Stimulated activated naive CD4-positive, alpha-beta T cell treated with Interleukin-2 at 50 U/mL for 16 hours (primary cell): ENCODE results near the gene MBP.
"Not testable (repeated sequence)": the region's sequence is repeated elsewhere in the genome, so short reads cannot be mapped to it uniquely, and the experiment has no call there.

Experiments used
- DNase-seq: peaks from one replicate; lab custom pipeline; 2025; lab: John Stamatoyannopoulos, UW

Gene MBP

GRCh38 chr18:76970770-76971559 lies 161.6 kb downstream of the MBP start:
- no peak for DNase-seq

DNA sequence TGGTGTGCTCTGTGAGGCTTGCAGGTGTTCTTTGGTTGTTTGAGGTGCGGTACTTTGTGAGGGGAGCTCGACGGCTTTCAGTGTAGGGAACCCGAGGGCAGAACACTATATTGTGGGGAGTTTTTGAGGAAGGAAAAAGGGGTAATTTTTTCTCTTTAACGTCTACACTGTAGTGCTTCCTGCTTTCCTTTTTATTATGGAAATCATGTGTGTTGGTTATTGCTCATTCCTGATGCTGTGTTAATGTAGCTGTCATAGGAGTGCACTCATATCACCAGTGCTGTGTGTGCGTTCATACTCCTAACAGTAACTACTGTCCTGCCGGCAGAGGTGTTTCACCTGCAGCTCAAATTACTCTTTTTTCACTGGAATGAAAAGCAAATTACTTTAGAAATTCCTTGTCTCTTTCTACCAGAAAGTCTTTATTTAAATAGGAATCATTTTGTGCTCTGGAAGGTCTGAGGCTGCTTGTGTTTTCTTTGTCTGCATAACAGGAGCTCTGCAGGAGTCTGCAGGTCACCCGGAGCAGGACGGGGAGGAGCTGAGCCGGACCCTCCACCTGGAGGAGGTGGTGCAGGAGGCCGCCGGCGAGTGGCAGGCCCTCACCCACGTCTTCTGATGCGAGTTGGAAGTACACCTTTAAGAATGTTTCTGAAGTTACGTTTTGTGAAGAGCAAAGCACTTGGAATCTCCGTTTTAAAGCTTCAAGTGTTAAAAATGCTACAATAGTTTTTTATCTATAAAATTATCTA lies 164.7 kb downstream of the MBP start:
- no peak for DNase-seq

- not testable (repeated sequence) for DNase-seq
Measured at GRCh38 chr18:76967299-76967698, 165.3 kb downstream of the MBP start.

DNA sequence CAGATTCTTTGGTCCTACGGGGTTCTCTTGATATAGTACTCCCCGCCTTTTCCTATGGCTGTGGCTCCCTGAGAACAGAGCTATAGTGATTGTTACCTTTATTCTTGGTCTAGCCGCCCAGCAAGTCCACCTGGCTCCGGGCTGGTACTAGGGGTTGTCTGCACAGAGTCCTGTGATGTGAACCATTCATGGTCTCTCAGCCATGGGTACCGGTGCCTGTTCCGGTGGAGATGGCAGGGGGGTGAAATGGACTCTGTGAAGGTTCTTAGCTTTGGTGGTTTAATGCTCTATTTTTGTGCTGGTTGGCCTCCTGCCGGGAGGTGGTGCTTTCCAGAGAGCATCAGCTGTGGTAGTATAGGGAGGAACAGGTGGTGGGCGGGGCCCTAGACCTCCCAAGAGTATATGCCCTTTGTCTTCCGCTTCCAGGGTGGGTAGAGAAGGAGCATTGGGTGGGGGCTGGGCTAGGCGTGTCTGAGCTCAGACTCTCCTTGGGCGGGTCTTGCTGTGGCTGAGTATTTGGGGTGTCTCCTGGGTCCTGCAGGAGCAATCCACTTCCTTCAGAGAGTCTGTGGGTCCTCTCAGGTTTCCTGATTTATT lies 166.9 kb downstream of the MBP start:
- not testable (repeated sequence) for DNase-seq

- no peak for DNase-seq
Measured at GRCh38 chr18:76963936-76964335, 168.6 kb downstream of the MBP start.

DNA sequence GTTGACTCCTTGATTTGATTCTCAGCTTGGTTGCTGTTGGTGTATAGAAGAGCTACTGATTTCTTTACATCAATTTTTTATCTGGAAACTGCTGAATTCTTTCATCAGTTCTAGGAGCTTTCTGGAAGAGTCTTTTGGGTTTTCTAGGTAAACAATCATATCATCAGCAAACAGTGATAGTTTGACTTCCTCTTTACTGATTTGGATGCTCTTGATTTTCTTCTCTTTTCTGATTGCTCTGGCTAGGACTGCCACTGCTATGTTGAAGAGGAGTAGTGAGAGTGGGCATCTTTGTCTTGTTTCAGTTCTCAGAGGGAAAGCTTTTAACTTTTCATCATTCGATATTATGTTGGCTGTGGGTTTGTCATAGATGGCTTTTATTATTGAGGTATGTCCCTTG lies 169.7 kb downstream of the MBP start:
- no peak for DNase-seq

- DNase-seq = no peak
Measured at GRCh38 chr18:76960528-76961035, 172.0 kb downstream of the MBP start.

DNA sequence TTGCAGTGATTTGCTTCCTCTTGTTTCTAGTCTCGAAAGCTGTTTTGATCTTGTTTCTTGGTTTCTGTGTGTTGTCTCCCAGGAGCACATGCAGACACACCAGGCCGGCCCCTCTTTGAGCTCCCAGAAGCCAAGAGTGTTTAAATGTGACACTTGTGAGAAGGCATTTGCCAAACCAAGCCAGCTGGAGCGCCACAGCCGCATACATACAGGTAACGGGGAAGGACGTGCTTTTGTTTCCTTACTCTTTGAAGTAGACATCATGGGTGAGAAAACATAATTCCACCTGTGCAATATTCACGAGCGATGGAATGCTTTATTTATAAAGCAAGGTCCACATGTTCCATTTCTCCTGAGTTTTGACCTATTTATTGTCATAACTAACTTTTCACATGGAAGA lies 173.0 kb downstream of the MBP start:
- no peak for DNase-seq

DNA sequence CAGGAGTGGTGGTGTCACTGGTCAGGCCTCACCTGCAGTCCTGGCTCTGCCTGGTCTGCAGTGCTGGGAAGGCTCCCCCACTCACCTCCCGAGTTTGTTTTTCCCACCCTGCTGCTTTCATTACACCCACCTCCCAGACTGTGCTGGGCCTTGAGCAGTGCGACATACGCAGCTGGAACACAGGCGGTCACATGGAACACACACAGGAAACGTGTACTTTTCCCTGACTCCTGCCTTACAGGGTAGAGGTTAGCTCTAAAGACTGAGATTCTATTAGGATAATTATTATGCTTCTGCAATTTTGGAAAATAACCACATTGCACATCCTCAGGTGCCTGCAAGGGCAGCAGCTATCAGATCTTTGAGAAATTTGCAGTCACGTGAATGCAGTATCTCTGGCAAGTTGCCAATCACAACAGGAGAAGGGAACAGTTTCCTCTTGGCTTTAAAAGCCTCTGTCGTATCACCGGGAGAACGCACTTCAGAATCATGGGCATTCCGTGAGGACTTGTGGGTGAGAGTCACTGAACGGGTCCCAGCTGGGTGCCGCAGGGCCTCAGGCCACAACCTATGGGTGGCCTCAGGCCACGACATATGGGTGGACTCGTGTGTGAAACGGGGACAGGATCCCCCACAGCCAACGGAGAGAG lies 173.8 kb downstream of the MBP start:
- DNase-seq = no peak

DNA sequence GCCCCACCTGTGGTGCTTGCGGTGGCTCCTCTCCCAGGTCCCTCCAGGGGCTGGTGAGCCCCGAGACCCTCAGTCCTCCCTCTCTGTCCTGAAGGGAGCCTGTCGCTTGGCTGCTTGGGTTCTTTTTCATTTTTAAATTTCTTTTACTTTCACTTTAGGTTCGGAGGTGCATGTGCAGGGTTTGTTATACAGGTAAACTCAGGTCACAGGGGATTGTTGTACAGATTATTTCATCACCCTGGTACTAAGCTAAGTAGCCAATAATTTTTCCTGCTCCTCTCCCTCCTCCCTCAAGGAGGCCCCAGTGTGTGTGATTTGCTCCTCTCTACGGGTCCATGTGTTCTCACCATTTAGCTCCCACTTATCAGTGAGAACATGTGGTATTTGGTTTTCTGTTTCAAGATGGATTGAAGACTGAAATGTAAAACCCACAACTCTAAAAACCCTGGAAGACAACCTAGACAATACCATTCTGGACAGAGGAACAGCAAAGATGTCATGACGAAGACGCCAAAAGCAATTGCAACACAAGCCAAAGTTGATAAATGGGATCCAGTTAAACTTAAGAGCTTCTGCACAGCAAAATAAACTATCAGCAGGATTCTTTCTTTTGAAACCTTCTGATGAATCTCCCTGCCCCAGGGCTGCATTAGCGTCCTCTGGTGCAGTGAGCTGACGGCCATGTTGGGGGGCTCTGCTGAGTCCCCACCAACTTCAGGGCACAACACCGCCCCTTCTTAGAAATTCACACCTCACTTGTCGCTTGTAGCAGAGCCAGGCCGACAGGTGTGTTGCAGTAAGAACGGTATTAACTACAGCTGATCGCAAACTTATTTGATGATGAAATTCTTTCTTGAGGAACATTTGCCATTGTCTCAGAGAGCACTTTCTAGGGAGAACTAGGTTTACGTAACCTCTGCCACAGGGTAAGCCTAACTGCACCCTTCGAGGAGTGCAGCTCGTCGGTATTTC lies 174.9 kb downstream of the MBP start:
- DNase-seq = no peak

DNA sequence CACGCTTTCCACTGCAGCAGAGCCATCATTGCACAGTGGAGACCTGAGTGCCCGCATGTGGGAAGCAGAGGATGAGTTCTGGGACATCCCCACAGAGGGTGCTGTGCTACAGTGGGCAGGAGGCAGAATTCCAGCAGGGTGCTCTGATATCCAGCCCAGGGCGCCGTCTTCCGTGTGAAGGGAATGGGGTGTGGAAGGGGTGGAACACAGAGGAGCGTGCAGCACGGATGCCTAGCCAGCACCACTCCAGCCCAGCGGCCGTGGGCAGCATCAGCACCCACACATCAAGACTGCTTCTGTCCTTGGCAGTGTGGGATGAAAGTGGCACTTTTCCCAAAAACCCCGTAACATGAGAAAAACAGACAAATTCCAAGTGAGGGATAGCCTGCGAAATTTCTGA lies 175.9 kb downstream of the MBP start:
- DNase-seq = no peak

GRCh38 chr18:76955524-76956170 lies 176.9 kb downstream of the MBP start:
- no peak for DNase-seq

DNA sequence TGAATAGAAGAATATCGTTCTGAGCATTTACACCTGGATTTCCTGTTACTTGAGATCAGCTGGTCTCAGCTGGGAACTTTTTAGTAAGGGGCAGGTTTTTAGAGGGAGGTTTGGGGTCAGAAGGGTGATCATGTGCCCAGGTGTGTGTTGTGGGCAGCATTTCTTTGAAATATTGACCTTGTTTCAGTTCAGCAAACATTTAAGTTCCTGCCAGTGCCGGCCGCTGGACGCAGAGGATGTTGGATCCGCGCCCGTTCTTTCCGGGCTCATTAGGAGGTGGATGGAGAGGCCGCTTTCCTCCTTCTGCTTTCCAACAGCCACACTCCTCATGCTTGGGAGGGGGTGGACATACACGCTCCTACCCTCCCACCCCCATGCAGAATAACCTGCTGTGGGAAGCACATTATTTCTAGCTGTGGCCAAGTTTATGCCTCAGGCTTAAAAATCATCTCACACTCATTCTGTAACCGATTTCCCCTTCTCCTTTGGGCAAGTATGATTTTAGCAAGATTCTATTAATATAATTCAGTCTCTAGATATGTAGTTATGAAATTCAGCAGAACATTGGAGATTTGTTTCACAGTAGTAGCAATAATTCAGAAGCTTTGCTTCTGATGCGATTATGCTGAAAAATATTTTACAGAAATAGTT lies 178.9 kb downstream of the MBP start:
- no peak for DNase-seq

GRCh38 chr18:76953156-76953555 lies 179.4 kb downstream of the MBP start:
- DNase-seq = no peak

DNA sequence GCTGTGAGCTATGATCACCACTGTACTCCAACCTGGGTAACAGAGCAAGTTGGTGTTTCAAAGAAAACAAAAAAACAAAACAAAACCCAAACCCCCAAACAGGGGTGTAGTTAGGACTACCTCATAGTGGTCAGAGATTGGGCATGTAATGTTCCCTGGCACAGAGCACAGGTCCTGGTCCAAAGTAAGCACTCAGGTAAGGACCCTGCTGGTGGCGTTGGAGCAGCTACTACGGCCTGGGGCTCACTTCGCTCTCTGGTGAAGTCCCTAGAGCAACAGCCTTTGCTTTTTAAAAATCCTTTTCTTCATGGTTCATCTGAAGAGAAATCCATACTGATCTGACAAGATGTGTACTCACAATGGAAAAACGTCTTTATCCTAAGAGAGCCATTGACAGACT lies 179.8 kb downstream of the MBP start:
- DNase-seq = no peak

- DNase-seq = no peak
Measured at GRCh38 chr18:76951456-76952247, 180.9 kb downstream of the MBP start.

GRCh38 chr18:76948345-76948744 lies 184.2 kb downstream of the MBP start:
- no peak for DNase-seq

- DNase-seq = not testable (repeated sequence)
Measured at GRCh38 chr18:76944346-76944745, 188.2 kb downstream of the MBP start.
